HepG2 (cell line): ENCODE measurements around the gene TMEM131L. TPM values are rescaled to one million over a fixed set of nuclear protein-coding genes. Genes with fewer than 3 reads are reported as not detected.

Experiments used
- ATAC-seq: fragments of 200-7000 bp; cut with Tn5 transposase; 3 replicates; pipeline ENCODE4 v1.9.1; 2020; ENCODE audit warnings: mild to moderate bottlenecking, moderate library complexity
- BruUV-seq: library from RNA; stranded (reverse); fragments of 400-500 nt; replicated peaks from 2 replicates; lab custom pipeline; 2021; lab: Mats Ljungman, UMichigan
- CTCF ChIA-PET: fragments of 300-600 bp; formaldehyde crosslinking; extraction: SDS; loops from one replicate; lab custom pipeline; 2021; ENCODE audit warnings: low total read pairs, inconsistent platforms, low intra/inter-chr PET ratio; lab: Yijun Ruan, JAX
- POLR2A ChIA-PET: fragments of 350-600 bp; sonication (Branson Sonifier 250); formaldehyde crosslinking; loops from one replicate; lab custom pipeline; 2020; ENCODE audit warnings: antibody characterized with exemption, inconsistent platforms; lab: Yijun Ruan, JAX
- DNase-seq: peaks from one replicate; pipeline ENCODE4 v3.0.0-alpha.2; 2015; ENCODE audit warnings: low spot score
- FAIRE-seq: peaks from 3 replicates; lab custom pipeline; 2011; peaks lifted over from hg19 to GRCh38; lab: Jason Lieb, UNC
- H2AFZ ChIP-seq: one replicate; pipeline ENCODE4 v1.6.1; 2011; ENCODE audit warnings: low read length, inconsistent platforms
- H3K27ac ChIP-seq: fragments of 300-600 bp; 3 replicates; pipeline ENCODE4 v1.8.0; 2011; ENCODE audit warnings: mixed run types, mild to moderate bottlenecking, mixed read lengths, low read length, inconsistent platforms; ENCODE audit not compliant: insufficient read depth; ENCODE audit errors: extremely low read length
- H3K27me3 ChIP-seq, 2 experiments: fragments of 200-600 bp in 1 of 2; 2 replicates in 1 of 2; 3 replicates in 1 of 2; pipeline versions ENCODE4 v1.6.0 to v1.8.0; 2011; ENCODE audit warnings: low read length in 2 of 2, mild to moderate bottlenecking in 2 of 2, moderate library complexity in 2 of 2, inconsistent platforms in 1 of 2; ENCODE audit not compliant: insufficient read depth in 2 of 2, control insufficient read depth in 1 of 2
- H3K36me3 ChIP-seq, 2 experiments: fragments of 200-600 bp in 1 of 2; replicated peaks in 1 of 2; 2 replicates in 1 of 2; 3 replicates in 1 of 2; pipeline versions ENCODE4 v1.5.1 to v1.8.0; 2011; ENCODE audit warnings: low read length in 2 of 2, inconsistent platforms in 1 of 2; ENCODE audit not compliant: insufficient read depth in 2 of 2, control insufficient read depth in 1 of 2
- H3K4me1 ChIP-seq: 2 replicates; pipeline ENCODE4 v1.5.1; 2012; ENCODE audit warnings: low read length, inconsistent platforms; ENCODE audit not compliant: insufficient read depth
- H3K4me2 ChIP-seq: 2 replicates; pipeline ENCODE4 v1.6.0; 2011; ENCODE audit warnings: low read depth, low read length, inconsistent platforms
- H3K4me3 ChIP-seq, 3 experiments: fragments of 200-600 bp in 1 of 3; sonication (generic), shearing (Covaris generic) in 1 of 3; replicated peaks in 1 of 3; 2 replicates each; pipeline ENCODE4 v1.5.1; 2011 to 2016; ENCODE audit warnings: low read length in 3 of 3, inconsistent platforms in 2 of 3, low read depth in 2 of 3, mild to moderate bottlenecking in 2 of 3, control low read depth in 1 of 3, mixed read lengths in 1 of 3; ENCODE audit not compliant: insufficient read depth in 1 of 3
- H3K79me2 ChIP-seq: one replicate; pipeline ENCODE4 v1.6.1; 2011; ENCODE audit warnings: low read length, inconsistent platforms; ENCODE audit not compliant: insufficient read depth
- H3K9ac ChIP-seq: 2 replicates; pipeline ENCODE4 v1.6.0; 2011; ENCODE audit warnings: mild to moderate bottlenecking, low read depth, low read length, inconsistent platforms; ENCODE audit not compliant: insufficient read depth
- H3K9me3 ChIP-seq: 2 replicates; pipeline ENCODE4 v1.5.1; 2012; ENCODE audit warnings: mild to moderate bottlenecking, low read length
- H4K20me1 ChIP-seq: 2 replicates; pipeline ENCODE4 v1.6.0; 2011; ENCODE audit warnings: inconsistent platforms, mild to moderate bottlenecking, low read length, moderate library complexity; ENCODE audit not compliant: insufficient read depth
- AHR ChIP-seq: IDR thresholded peaks from 2 replicates; pipeline ENCODE4 v1.6.1; 2018; ENCODE audit warnings: missing genetic modification reagents, missing compliant biosample characterization
- CAMTA2 ChIP-seq: sonication (generic); formaldehyde crosslinking; IDR thresholded peaks from 2 replicates; pipeline ENCODE4 v1.4.0; 2020; ENCODE audit warnings: mild to moderate bottlenecking, missing genetic modification reagents, borderline replicate concordance
- CC2D1A ChIP-seq: sonication (generic); formaldehyde crosslinking; IDR thresholded peaks from 2 replicates; pipeline ENCODE4 v1.8.1; 2023; ENCODE audit warnings: mild to moderate bottlenecking, missing genetic modification reagents
- DNMT3B ChIP-seq: conservative IDR thresholded peaks from 2 replicates; pipeline ENCODE4 v1.6.1; 2016; ENCODE audit warnings: missing biosample characterization, control low read depth
- EHMT2 ChIP-seq: fragments of 200-600 bp; sonication (generic); IDR thresholded peaks from 2 replicates; pipeline ENCODE4 v1.7.0; 2017; ENCODE audit warnings: antibody characterized with exemption, low read depth, low read length, borderline replicate concordance
- HDAC1 ChIP-seq: sonication (generic); formaldehyde crosslinking; IDR thresholded peaks from 2 replicates; pipeline ENCODE4 v1.5.1; 2020; ENCODE audit warnings: mild to moderate bottlenecking, missing genetic modification reagents
- MAFK ChIP-seq, 2 experiments: IDR thresholded peaks in 1 of 2; conservative IDR thresholded peaks in 1 of 2; 2 replicates each; pipeline ENCODE4 v1.6.1; 2011; ENCODE audit warnings: improper control_type of control experiment in 2 of 2, low read length in 2 of 2
- POLR2A ChIP-seq, 2 experiments: IDR thresholded peaks; 2 replicates each; pipeline ENCODE4 v1.6.1; 2011; ENCODE audit warnings: low read depth in 2 of 2, low read length in 2 of 2, mild to moderate bottlenecking in 1 of 2, moderate library complexity in 1 of 2; ENCODE audit not compliant: insufficient read depth in 1 of 2
- SNAPC2 ChIP-seq: sonication (generic); formaldehyde crosslinking; IDR thresholded peaks from 2 replicates; pipeline ENCODE4 v1.8.1; 2022; ENCODE audit warnings: mild to moderate bottlenecking, missing genetic modification reagents
- SP4 ChIP-seq: sonication (generic); formaldehyde crosslinking; IDR thresholded peaks from 2 replicates; pipeline ENCODE4 v1.8.1; 2023; ENCODE audit warnings: mild to moderate bottlenecking, missing genetic modification reagents
- TAF1 ChIP-seq: sonication (generic); formaldehyde crosslinking; IDR thresholded peaks from 2 replicates; pipeline ENCODE4 v1.4.0; 2020; ENCODE audit warnings: missing genetic modification reagents
- TSC22D2 ChIP-seq: sonication (generic); formaldehyde crosslinking; IDR thresholded peaks from 2 replicates; pipeline ENCODE4 v1.5.1; 2020; ENCODE audit warnings: missing genetic modification reagents, mild to moderate bottlenecking, borderline replicate concordance
- ZBTB14 ChIP-seq: sonication (generic); formaldehyde crosslinking; IDR thresholded peaks from 2 replicates; pipeline ENCODE4 v1.4.0; 2020; ENCODE audit warnings: missing genetic modification reagents
- ZNF292 ChIP-seq: sonication (generic); formaldehyde crosslinking; IDR thresholded peaks from 2 replicates; pipeline ENCODE4 v1.8.1; 2022; ENCODE audit warnings: mild to moderate bottlenecking, low read depth, missing genetic modification reagents, borderline replicate concordance
- ZNF510 ChIP-seq: sonication (generic); formaldehyde crosslinking; IDR thresholded peaks from 2 replicates; pipeline ENCODE4 v1.4.0; 2020; ENCODE audit warnings: low read depth, mild to moderate bottlenecking, missing genetic modification reagents
- ZNF605 ChIP-seq: sonication (generic); formaldehyde crosslinking; IDR thresholded peaks from 2 replicates; pipeline ENCODE4 v1.8.0; 2022; ENCODE audit warnings: mild to moderate bottlenecking, missing genetic modification reagents
- ZNF816 ChIP-seq: sonication (generic); formaldehyde crosslinking; IDR thresholded peaks from 2 replicates; pipeline ENCODE4 v1.8.0; 2022; ENCODE audit warnings: missing genetic modification reagents, mild to moderate bottlenecking, borderline replicate concordance
- WGBS: methylation state at CpG from one replicate; pipeline ENCODE4 v1.1.6; 2017; ENCODE audit warnings: low lambda C conversion rate; 5-methylcytosine and 5-hydroxymethylcytosine counted together
- in situ Hi-C: cut with HindIII; loops from 2 replicates; pipeline ENCODE4 v1.10.0; 2017; ENCODE audit warnings: low pct_unique_long_range_greater_than_20kb; ENCODE audit not compliant: extremely low pct_ligation_motif_present
- intact Hi-C: fragments of 100-400 bp; cut with micrococcal nuclease; formaldehyde crosslinking; loops from one replicate; pipeline ENCODE4 v1.10.0; 2022; ENCODE audit not compliant: unreplicated experiment
- polyA plus RNA-seq, 8 experiments: library from polyadenylated mRNA; depleted of rRNA in 3 of 8; stranded (reverse) in 7 of 8; unstranded in 1 of 8; fragments of >200 nt; fragmentation: Illumina TruSeq in 4 of 8; extraction: Trizol in 4 of 8; gene quantifications; 2 replicates each; pipeline versions ENCODE4 v1.2.1 to v1.2.3, GENCODE V29; 2011 to 2016; ENCODE audit warnings: low read depth in 4 of 8, missing spikeins in 1 of 8, mixed read lengths in 1 of 8; ENCODE audit not compliant: insufficient read depth in 1 of 8
- total RNA-seq, 5 experiments: library from RNA; depleted of rRNA; stranded (reverse); fragments of >200 nt; fragmentation: Illumina TruSeq; extraction: Trizol; gene quantifications; 2 replicates each; pipeline ENCODE4 v1.2.3, GENCODE V29; 2016; ENCODE audit warnings: low read depth in 1 of 5

The TMEM131L gene
- total and polyA plus RNA-seq, 2 of the 13 experiments (the other 11 are each of a cell fraction or from before 2014, with no cell fraction given), result 2.2 to 4.5 TPM

GRCh38 chr4:153676486-153676885 lies 210.3 kb downstream of the TMEM131L start:
- DNase-seq (no peak), ATAC-seq (no peak), FAIRE-seq (no peak)
- Histone ChIP-seq H3K9ac (no peak overlapping the region), H3K36me3 (no peaks in the 10 kb centered on the region), H2AFZ (no peak overlapping the region), H3K4me3 (no peak overlapping the region), H3K9me3 (no peaks in the 10 kb centered on the region), H3K27me3 (no peaks in the 10 kb centered on the region), H3K4me1 (no peaks in the 10 kb centered on the region), H3K4me2 (no peak overlapping the region), H4K20me1 (no peaks in the 10 kb centered on the region), H3K27ac (no peak overlapping the region), H3K79me2 (no peaks in the 10 kb centered on the region)
- BruUV-seq, result no TSS peak
- intact Hi-C loops (no loop called here), in situ Hi-C loops (no loop called here)
- 0% methylated on average over 5 of the region's 5 CpGs for WGBS
- POLR2A ChIA-PET, result no interaction called here
- TF ChIP-seq HDAC1 (no peak), ZBTB14 (CRISPR knock-in tag) (no peak), POLR2A (IDR thresholded peaks at IDR 0.05; ENCODE audit: insufficient read depth in 1 of 2, low read depth in 2 of 2, low read length in 2 of 2) (no peak), SNAPC2 (CRISPR knock-in tag) (no peak), EHMT2 (no peak), CC2D1A (no peak)
- CTCF ChIA-PET, result no interaction called here

GRCh38 chr4:153676984-153677383 lies 210.8 kb downstream of the TMEM131L start:
- intact Hi-C loops (no loop called here), in situ Hi-C loops (no loop called here)
- Histone ChIP-seq H4K20me1 (no peaks in the 10 kb centered on the region), H2AFZ (no peak overlapping the region), H3K4me2 (no peak overlapping the region), H3K4me3 (no peak overlapping the region), H3K27me3 (no peaks in the 10 kb centered on the region), H3K79me2 (no peaks in the 10 kb centered on the region), H3K4me1 (no peaks in the 10 kb centered on the region), H3K36me3 (no peaks in the 10 kb centered on the region), H3K27ac (no peak overlapping the region), H3K9ac (no peak overlapping the region), H3K9me3 (no peaks in the 10 kb centered on the region)
- ChIA-PET CTCF (no interaction called here), POLR2A (no interaction called here)
- ATAC-seq, result no peak
- no peak for DNase-seq
- no peak for FAIRE-seq
- no TSS peak for BruUV-seq
- WGBS, result 7% methylated on average over 1 of the region's 1 CpG
- TF ChIP-seq MAFK (conservative IDR thresholded peaks at IDR 0.05 in 1 of 2, IDR thresholded peaks at IDR 0.05 in 1 of 2; ENCODE audit: low read length in 2 of 2) (no peak), AHR (no peak), ZNF605 (no peak), ZNF816 (no peak), DNMT3B (CRISPR knock-in tag) (no peak), TAF1 (no peak), ZNF510 (CRISPR knock-in tag) (no peak), TSC22D2 (CRISPR knock-in tag) (no peak), CAMTA2 (CRISPR knock-in tag) (no peak), SP4 (CRISPR knock-in tag) (no peak), ZNF292 (no peak)
